ENCODE measurements around the gene SNCG.
A peak's percentile ranks its signal among the peaks of the same experiment; 100 is the strongest.

SNCG gene

DNA sequence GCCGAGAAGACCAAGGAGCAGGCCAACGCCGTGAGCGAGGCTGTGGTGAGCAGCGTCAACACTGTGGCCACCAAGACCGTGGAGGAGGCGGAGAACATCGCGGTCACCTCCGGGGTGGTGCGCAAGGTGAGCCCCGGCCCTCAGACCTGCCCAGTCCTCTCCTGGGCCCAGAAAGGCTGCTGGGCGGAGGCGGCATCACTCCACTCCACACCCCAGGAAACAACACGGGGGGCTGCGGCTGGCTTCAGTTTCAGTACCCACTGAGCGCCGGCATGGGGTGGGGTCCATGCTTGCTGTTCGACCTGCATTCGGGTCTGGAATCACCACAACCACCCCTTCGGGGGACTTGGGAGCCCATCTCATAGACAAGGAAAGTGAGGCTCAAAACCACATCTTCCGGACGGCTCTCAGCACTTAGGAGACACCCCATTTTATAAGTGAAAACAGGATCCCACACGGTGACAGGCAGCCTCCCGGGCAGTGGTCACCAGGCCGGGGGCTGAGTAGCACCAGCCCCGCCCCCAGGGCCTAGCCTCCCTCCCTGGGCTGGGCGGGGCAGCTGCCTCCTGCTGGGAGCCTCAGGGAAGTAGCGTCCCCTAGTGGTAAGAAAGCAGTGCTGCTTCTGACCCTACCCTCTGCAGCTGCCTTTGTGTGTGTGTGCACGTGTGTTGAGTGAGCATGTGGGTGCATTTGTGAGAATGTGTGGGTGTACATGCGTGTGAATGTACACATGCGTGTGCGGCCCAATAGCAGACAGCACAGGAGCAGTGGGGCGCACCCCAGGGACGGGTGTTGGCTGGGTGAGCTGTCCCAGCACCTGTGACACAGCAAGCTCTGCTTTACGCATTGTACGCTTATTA is 1.8 kb downstream of the SNCG start:
- peak in 2 of 3 donors; percentile 26 to 35 for DNase-seq (ENCODE audit: low read depth in 2 of 3, low spot score in 1 of 3)

DNA sequence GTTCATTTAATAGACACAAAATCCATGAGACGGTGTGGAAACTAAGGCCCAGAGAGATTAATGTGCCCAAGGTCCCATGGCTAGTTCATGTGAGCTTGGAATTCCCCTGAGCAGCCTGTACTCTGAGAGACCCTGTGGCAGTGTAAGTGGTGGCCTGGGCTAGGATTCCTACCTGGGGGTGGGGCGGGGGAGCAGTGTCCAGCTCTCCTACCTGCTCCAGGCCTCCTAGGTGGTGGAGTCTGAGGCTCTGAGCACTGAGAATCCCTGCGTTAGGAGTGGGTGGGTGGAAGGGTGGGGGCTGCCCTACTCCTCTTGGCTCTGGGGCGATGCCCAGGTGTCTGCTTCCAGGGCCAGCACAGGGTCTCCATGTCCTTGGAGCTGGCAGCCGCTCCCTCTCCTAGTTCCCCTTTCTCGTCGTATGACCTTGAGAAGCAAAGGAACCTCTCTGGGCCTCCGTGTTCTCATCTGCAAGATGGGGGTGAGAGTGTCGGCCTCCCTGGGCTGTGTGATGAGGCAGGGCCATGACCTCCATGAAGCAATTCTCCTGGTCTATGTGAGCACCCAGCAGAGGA is 2.5 kb downstream of the SNCG start:
- no peak for DNase-seq (ENCODE audit: low read depth in 2 of 3, low spot score in 1 of 3)

DNA sequence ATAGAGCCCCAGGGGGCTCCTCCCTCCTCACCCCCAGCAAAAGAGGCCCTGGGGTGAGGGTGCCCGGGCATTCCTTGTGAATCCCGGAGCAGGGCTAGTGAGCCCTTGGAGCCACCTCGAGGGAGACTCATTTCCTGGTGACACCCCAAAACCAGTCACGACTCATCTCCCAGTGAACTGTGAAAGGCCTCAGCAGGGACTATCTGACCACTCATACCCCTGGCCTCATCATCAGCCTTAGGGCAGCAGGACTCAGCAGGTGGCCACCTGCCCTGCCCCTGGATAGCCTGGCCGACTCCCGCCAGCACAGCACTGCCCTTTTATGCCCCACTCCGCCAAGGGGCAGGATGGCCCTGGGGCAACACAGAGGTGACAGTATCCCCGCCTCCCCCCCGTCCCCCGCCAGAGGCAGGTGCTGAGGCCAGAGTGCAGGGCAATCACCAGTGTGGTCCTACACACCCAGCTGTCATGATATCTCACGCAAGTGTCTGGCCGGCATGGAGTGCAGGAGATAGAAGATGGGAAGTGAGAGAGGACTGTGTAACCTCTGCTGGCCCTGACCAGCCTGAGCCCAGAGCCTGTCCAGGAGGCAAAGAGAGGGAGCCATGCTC is 3.2 kb downstream of the SNCG start:
- no peak for DNase-seq (ENCODE audit: low read depth in 2 of 3, low spot score in 1 of 3)

DNA sequence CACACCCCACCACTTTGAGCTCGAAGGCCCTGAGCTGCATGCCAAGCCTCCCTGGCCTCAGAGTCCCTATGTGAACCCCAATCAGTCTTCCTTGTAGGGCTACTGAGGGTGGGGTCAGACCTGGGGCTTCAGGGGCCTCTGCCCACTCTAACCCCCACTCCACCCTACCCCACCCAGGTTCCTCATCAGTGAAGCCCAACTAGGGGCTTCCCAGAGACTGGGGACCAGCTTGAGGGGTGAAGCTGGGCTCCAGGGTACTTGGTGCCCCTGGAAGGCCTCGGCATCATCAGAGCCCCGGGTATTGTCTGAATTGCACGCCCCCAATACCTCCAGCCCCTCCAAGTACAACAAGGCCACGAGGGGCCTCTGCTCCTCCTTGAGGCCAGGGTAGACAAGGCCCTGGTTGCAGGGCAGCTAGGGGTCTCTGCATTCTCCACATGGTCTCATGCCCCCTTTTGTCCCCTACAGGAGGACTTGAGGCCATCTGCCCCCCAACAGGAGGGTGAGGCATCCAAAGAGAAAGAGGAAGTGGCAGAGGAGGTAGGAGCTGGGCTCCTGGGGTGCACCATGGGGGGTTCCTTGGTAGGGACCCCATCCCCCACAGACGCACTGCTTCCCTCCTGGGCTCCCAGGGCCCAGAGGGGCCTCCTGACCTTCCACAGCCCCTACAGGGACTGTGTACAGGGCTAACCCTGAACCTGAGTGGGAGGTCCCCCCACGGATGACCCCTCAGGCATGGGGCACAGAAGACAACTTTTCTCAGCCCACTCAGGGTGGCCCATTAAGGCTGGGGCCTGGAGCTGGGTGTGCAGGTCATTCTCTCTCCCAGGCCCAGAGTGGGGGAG is 4.0 kb downstream of the SNCG start:
- no peak for DNase-seq (ENCODE audit: low read depth in 2 of 3, low spot score in 1 of 3)

DNA sequence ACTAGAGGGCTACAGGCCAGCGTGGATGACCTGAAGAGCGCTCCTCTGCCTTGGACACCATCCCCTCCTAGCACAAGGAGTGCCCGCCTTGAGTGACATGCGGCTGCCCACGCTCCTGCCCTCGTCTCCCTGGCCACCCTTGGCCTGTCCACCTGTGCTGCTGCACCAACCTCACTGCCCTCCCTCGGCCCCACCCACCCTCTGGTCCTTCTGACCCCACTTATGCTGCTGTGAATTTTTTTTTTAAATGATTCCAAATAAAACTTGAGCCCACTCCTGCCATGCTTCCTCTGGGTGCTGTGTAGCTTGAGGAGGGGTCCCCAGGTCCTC is 4.5 kb downstream of the SNCG start:
- no peak for DNase-seq (ENCODE audit: low read depth in 2 of 3, low spot score in 1 of 3)

DNA sequence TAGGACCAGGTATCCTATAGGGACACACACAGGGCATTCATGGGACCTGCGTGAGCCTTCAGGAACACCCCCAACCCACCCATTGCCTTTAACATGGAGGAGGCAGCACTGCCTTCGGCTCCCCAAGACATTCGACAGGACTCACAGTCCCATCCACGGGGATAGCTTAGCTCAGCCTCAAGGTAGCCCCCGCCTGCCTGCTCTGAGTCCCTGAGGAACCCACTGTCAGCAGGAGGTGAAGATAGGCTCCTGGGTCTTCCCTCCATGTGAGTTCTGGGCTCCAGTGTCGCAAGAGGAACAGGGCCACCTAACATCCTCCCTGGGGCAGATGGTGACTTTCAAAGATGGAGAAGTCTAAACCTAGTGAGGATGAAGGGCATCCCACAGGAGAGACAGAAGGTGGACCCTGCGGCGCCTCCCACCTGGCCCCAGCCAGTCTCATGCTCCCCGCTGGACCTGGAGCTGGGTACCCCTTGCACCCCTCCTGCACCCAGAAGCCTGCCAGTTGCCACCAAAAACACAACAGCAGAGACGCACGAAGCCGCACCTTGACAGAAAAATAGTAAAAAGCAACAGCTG is 5.0 kb downstream of the SNCG start:
- no peak for DNase-seq (ENCODE audit: low read depth in 2 of 3, low spot score in 1 of 3)

DNA sequence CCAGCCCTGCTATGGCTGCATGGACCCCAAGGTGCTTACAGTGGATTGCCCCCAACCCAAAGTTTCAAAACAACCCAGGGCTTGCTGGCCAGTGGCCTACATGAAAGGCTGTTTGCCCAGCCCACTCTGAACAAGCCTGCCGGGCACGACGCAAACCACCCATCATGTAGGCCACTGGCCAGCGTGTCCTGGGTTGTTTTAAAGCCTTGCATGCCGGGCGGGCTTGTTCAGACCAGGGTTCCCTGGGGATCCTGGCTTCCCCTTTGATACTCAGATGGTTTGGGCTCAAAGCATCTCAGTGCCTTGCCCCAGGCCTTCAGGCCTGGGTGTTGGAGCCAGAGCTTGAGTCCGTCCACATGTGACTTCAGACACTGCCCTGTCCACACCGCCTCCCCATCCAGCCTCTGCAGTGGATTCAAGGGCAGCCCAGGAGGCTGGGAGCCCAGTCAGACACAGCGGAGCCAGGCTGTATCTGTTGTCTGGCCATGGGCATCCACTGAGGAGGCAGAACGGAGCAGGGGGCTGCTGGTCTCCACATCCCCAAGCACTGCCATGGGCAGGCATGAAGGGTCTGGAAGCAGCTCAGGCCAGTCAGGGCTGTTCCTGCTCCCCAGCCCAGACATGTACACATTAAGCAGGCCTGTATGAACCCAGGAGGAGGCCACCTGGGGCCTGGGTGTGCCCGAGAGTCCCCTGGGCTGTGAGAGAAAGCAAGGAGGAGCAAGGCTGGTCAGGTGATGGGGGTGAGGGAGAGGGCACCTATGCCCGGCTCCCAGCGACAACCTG is 5.9 kb downstream of the SNCG start:
- DNase-seq (ENCODE audit: low read depth in 2 of 3, low spot score in 1 of 3), result no peak

DNA sequence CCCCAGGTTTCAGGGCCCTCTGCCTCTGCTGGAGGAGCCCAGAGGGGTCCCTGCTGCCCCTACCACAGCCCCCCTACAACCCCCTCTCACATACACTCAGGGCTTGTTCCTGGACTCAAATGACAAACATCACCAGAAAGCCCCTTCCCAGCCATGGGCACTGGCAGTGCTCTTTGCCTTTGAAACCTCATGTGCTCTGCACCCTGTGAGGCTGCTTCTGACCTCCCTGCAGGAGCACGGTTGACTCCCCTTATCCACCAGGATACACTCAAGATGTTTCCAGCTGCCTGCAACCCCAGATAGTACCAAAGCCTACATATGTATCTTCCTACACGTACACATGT is 6.4 kb downstream of the SNCG start:
- DNase-seq (ENCODE audit: low read depth in 2 of 3, low spot score in 1 of 3), result no peak

DNA sequence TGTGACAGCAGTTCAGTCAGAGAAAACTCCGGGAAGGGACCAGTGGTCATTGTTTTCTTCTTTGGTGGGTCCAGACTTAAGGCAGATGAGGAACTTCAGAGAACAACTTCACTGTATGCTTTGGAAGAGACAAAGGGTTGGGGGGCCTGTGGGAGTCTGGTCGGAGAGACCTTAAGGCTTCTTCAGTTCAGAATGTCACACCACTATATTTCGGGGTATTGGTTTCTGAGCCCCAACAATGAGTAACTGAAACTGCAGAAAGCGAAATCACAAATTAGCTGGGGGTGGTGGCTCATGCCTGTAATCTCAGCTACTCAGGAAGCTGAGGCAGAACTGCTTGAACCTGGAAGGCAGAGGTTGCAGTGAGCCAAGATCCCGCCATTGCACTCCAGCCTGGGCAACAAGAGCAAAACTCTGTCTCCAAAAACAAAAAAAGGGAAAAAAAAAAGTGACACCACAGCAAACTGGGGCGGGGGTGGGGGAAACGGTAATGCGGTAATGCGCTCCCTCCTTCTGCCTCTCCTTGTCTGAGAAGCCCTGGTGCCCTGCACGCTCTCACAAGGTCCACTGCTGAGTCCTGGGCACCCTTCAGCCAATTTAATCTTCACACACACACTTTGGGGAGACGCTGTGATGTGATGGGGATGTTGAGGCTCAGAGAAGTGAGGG is 7.7 kb downstream of the SNCG start:
- no peak for DNase-seq (ENCODE audit: low read depth in 2 of 3, low spot score in 1 of 3)

DNA sequence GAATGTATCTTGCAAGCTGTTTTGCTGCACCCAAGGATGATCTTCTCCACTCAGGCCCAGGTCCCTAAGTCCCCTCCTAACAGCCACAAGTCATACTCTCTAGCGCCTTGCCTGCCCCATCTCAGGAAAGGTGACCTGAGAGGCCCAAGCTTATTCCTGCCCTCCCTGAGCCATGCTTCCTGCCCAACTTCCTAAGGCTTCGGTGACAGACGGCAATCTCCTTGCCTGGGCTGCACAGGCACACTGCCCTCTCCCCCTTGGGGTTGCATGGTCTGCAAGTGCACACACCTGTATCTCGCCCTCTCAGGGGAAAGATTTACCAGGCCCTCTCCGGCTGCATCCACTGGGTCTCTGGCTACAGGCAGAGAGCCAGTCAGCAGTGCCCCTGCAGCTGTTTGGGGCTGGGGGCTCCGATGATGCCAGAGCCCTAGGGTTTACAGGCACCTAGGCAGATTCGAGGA is 9.1 kb downstream of the SNCG start:
- DNase-seq (ENCODE audit: low read depth in 2 of 3, low spot score in 1 of 3), result no peak

DNA sequence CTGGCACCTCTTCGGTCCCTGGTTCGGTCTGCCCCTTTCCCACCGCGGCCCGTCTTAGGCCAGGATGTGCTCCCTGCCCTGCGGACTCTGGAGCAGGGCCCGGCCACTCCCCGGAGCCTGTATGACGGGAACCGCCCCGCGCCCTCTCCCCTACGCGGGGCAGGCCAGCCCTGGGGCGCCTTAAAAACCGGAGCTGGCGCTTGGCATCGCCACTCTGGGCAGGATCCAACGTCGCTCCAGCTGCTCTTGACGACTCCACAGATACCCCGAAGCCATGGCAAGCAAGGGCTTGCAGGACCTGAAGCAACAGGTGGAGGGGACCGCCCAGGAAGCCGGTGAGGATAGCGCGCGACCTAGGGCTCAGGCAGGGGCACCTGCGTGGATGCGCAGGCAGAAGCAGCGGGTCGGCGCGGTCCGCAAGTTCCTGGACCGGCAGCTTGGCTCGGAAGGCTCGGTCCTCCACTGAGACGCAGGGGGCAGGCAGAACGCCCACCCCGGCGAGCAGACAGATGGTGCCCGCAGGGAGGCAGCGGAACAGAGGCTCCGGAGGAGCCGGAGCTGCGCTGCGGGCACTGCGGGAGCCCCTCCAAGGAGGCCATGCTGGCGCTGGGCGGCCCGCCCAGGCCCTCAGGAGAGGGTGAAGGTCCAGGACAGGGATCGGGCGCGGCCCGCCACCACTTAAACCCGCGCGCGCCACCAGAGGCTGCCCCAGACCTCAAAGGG is 10.0 kb downstream of the SNCG start, which contains the start of gene ADIRF:
TSS of gene ADIRF (plus strand) at position 212 of the 723 bp plus-strand sequence. CDS start at position 275, 63 bp downstream.
- DNase-seq (ENCODE audit: low read depth in 2 of 3, low spot score in 1 of 3), result no peak

DNA sequence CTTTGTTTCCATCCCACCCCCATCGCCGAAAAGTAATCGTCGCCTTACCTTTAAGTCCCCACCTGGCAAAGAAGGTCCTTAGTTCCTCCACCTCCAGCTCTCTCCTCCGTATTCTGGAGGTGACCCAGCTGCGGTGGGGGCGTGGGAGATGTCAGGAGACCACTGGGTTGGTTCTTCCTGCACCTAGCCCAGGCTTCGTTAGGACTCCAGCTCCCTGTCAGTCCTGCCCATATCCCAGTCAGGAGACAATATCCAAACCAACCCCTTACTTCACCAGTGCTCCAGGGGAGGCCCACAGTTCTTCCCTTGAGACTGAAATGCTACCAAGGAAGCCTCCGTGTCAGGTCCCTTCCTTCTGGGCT is 10.6 kb downstream of the SNCG start:
- DNase-seq (ENCODE audit: low read depth in 2 of 3, low spot score in 1 of 3), result no peak

DNA sequence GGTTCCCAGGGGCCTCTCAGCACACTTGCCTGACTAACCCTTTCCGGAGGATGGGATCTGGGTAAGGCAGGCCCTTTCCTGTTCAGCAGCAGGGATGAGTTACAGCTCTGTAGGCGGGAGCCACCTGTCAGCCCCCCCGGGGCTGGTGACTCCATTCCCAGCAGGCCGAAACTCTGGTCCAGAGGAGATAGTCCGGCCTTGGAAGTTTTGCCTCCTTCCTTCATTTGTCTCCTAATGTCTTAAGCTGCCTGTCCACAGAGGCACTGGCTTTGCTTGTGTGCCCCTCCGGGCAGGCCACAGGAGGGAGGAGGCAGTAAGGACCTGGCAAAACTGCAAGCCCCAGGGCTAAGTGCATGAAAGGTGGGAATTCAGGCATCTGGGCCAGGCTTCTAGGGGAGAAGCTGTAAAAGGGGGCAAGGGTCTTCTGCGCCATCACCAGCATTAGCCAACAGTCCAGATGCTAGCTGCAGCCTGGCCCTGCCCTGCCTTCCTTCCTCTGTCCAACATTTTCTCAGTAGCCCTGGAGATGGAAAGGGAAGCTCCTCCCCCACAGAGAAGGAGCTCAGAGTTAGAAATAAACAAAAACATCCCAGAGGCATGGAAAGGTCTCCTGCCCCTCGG is 11.1 kb downstream of the SNCG start:
- no peak for DNase-seq (ENCODE audit: low read depth in 2 of 3, low spot score in 1 of 3)

DNA sequence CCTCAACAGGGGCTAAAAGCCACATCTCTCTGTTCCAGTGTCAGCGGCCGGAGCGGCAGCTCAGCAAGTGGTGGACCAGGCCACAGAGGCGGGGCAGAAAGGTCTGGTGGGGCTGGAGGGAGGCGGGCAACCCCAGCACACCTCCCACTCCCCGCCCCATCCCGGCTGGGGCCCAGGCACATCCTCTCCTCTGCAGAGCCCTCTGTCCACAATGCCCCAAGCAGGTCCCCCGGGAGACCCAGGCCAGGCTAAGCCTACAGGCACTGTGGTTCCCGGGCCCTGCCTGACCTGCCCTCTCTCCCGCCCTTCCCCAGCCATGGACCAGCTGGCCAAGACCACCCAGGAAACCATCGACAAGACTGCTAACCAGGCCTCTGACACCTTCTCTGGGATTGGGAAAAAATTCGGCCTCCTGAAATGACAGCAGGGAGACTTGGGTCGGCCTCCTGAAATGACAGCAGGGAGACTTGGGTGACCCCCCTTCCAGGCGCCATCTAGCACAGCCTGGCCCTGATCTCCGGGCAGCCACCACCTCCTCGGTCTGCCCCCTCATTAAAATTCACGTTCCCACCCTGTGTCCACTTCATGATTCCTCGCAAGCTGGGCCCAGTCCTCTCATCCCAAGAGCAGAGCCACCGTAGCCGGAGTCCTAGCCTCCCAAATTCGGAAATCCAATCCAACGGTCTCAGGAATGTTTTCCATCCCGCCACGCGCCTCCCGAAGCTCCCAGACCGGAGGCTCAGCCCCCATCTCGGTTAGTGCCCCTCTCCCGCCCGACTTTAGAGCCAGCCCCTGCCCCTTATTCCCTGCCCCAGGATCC is 12.0 kb downstream of the SNCG start:
- no peak for DNase-seq (ENCODE audit: low read depth in 2 of 3, low spot score in 1 of 3)

DNA sequence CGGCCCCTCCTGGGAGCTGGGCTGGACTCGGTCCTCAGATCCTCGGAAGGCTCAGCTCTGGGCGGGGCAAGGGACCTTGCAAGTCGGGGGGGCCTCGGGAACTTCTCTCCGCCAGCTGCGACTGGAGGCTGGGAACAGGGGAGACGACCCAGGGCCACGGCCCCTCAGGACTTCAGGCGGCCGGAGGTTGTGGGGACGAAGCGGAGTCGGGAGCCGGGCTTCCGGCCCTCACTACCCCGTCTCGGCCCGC is 12.5 kb downstream of the SNCG start:
- no peak for DNase-seq (ENCODE audit: low read depth in 2 of 3, low spot score in 1 of 3)

DNA sequence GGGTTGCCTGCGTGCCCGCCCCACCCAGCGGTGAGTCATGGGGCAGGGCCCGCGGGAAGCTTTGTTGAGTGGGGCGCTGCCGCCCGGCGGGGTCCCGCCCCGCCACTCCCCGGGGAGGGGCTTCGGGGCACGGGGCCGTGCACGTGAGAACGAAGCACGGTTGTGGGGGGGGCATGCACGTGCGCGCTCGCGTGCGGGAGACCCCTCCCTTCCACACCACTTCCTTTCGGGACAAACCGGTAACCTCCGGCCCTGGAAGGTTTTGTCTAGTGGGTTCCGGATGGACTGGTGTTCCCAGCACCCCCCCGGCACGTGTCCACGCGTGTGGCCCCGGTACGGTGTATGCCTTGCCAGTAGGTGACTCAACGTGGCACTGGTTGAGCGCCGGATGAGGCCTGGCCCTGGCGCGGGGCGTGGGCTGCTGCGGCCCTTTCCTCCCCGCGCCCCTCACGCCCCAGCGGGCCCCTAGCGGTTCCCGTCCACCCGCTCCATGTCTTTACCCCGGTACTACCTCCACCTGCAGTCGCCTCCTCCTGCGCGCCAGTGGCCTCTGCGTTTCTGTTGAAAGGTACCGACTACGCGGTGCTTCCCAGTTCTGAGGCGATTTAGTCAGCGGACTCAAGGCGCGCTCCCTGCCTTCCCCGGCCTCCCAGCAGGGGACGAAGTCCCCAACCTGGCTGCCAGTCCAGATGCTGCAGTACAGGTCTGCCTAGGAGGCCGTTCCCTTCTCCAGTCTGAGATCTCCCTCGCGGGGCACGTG is 13.0 kb downstream of the SNCG start:
- peak; percentile 64 to 77 (median 66) for DNase-seq (ENCODE audit: low read depth in 2 of 3, low spot score in 1 of 3)

DNA sequence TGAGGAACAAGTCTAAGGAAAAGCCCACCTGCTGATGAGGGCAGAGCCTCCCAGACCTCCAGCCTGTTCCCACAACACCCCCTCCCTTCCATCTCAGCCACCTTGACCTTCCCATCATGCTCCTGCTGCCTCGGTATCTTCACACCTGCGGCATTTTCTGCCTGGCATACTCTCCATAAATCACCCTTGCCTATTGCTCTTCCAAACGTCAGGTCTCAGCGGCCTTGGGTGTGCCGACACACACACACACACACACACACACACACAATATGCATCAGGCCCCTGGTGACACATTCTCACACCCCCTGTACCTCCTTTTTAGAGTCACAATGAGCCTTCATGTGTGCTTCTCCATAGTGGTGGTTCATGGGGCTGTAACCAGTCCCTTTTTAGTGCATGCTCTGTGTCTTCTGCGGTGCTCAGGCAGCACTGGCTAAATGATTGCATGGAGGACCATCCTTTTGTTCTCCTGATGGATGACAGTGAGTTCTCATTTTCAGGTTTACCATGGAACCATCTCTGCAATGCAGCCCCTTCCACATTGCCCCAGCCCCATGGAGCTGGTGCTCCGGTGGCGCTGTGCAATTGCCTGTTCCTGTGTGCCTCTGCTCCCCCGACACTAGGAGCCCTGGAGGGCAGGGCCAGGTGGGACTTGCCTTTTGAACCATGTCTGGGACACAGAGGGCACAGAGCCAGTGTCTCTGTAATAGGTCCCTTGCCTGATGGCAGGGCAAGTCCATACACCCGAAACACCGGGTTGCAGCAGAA is 14.4 kb downstream of the SNCG start:
- DNase-seq (ENCODE audit: low read depth in 2 of 3, low spot score in 1 of 3), result no peak

Measured in stimulated activated CD4-positive, alpha-beta T cell treated with anti-CD3 and anti-CD28 coated beads, Interleukin-12 subunit alpha, Interleukin-12 subunit beta, amount 100 ng/mL, for 48 hours (primary cell).